Measurements from ENCODE around the gene MPPED1.

Gene MPPED1, protein sequence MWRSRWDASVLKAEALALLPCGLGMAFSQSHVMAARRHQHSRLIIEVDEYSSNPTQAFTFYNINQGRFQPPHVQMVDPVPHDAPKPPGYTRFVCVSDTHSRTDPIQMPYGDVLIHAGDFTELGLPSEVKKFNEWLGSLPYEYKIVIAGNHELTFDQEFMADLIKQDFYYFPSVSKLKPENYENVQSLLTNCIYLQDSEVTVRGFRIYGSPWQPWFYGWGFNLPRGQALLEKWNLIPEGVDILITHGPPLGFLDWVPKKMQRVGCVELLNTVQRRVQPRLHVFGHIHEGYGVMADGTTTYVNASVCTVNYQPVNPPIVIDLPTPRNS
- total RNA-seq, result 0 to 0.17 (median 0) reads per million in 18 experiments

DNA sequence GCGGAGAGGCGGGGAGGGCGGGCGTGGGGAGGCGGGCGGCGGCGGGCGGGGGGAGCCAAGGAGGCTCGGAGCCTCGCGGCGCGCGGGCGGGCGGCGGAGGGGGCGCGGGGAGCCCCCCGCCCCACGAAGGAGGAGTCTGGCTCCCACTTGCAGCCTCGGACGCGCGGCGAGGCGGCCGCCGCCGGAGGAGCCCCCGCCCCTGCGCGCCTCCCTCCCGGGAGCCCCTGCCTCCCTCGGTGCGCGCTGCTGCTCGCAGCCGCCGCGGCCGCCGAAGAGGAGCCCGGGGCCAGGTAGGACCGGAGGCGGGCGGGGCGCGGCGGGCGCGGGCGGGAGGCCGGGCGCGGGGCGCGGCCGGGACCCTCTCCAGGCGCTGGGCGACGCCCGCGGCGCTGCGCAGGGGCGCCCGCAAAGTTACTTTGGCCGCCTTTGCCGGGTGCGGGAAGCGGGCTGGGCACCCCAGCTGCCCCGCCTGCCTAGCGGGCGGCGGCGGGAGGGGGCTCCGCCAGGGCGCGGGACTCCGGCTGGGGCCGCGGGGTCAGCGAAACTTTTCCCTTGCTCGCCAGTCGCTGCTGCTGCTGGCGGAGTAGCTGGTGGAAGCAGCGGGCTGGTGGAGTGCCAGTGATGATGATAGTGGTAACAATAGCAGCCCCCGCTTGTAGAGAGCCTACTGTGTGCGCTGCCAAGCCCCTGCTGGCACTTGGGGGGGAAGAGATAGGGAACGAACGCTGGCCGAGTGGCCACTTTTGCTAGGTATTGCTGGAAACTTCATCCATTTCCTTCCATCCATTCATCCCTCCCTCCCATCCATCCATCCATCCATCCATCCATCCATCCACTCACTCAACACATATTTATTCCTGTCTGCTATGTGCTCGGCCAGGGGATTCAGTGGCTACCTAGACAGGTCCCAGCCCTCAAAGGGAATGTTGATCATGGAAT, at the start of gene MPPED1:
MPPED1 (plus strand) TSS at position 146 of the 939 bp plus-strand sequence. CDS start 12,972 bp downstream, outside the sequence.
- DNase-seq, result no peak

DNA sequence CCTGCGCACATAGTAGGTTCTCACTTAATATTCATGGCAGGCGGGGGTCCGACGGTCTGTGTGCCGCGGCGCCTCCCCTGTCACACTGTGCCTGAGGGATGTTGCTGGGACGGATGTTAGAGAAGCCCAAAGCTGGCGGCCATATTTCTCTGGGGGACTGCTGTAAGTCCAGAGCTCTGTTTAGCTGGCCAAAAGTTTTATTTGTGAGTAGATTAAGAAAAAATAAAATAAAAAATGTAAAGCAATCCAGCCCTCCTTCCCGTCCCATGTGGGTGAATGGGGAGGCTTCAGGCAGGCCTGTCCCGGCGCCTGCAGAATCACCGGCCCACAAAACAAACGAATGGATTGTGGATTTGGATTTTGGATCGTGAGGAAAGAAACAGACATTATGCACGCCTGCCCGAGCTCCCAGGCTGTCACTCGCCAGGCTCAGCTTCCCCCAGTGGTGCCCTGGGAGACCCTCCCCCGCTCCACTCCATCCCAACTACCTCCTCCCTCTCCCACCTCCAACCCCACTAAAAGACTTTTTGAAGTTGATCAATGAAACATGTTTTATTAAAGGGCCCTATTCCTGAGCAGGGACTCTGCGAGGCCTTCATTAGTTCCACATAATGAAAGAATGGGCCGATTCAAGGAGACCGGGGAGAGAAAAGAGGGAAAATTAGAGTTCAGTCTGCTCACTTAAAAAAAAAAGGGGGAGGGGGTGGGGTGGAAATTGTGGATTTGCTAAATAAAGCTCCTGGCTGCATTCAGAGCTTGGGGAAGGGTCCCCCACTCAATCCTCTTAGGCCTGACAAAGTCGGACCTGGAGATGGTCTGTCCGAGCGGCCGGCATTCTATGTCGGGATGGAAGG, 48.3 kb upstream of the MPPED1 start:
- no peak for DNase-seq

DNA sequence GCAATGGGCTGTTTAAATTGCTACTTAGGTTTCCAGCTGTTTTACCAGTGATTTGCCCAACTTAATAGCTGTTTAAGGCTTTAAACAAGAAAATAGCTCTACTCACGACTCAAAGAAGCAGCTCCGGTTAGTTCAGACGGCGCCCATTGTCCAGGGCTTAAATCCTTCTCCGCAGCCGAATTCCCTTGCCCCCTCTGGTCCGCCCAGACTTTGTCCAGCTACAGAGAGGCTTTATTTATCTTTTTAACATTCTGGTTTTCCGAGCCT, 47.7 kb upstream of the MPPED1 start:
- DNase-seq, result no peak

DNA sequence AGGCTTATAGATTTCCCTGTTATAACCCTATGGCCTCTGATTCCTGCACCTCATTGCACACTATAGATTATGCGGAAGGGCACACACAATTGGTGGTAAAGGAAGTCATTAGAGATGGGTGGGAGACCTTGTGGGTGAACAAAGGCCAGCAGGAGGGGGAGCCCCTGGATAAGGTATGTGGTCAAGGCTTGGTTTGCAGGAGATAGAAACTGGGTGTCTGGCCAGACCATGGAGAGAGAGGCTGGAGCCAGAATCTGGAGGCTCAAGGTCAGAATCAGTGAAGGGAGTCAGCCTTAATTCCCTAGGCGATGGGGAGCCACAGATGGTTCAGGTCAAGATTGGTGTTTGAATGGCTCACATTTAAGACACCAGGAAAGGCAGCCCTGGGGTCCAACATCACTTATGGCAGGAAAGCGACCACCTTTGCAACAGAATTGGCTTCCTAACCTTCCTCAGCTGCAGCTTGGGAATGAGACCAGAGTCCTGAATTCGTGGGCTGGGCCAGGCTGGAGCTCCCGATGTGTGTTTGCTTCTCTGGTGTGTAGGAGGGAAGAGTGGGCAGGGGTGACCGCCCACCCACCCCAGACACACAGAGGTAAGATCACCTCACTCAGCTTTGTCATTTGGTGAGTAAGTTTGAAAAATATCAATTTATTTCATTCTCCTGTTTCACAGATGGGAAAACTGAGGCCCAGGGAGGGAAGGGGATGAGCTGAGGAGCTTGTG, 45.9 kb upstream of the MPPED1 start:
- DNase-seq, result no peak

DNA sequence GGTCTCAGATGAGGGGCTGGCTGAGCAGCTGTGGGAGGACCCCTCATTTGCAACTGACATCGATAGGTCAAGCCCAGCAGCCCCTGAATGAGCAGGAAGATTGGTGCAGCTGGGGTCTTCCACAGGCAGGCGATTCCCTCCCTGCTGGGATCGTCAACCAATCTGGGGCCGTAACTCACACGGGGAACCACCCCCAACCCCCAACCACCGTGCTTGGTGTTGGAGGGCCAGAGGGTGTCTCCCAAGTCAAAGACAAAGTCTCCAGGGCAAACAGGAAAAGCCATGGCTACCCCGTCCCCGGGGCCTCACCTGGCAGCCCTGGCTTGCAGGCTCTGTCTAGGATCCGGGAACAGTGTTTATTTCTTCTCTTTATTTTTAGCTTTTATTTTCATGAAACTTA, 41.8 kb upstream of the MPPED1 start:
- DNase-seq, result no peak

DNA sequence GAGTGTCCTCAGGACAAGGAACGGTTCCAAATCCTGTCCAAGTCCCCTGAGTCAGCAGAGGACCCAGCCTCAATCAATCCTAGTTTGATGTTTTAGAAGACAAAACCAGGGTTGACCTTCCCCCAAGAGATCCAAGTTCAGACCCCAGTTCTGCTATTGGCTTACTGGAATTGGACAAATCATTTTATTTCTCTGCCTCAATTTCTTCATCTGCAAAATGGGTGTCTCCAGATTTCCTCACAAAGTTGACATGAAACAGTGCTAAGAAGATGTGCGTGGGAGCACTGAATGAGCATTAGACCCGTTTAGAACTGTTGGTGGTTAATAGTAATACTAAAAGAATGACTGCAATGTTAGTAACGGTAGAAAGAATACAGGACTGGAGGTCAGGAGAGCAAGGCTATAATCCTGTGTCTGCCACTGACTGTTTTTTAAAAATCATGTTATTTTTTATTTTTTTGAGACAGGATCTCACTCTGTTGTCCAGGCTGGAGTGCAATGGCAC, 35.8 kb upstream of the MPPED1 start:
- DNase-seq, result no peak

DNA sequence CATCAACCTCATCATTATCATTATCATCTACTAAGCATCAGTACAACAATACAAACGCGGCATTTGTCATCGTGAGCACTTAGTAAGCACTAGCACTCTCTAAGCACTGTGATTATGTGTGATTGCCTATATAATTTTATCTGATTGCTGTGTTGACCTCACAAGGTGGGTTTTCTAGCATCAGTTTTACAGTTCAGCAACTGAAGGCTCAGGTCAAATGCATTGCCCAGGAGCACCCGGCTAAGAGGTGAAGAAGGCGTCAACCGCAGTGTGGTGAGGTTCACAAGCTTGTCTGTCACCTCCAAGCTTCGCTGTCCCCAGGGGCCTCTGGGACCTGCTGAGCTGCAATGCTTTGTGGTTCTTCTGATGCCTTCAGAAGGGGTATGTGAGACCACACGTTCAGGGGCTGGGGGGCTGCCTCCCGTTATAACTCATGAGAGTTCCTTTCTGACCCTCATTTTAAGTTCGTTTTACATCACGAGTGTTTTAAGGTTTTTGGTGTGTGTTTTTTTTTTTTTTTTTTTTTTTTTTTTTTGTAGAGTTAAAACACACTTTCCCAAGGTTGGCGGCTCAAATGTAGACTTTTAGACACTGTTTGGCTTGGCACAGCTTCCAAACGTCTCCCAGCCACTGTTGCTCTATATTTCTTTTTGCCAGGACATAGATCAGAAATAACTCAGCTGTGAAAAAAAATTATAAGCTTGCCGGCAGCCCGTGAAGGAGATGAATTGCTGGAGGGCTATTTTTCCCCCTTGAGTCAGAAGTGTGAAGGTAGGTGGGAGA, 34.9 kb upstream of the MPPED1 start:
- DNase-seq, result no peak

DNA sequence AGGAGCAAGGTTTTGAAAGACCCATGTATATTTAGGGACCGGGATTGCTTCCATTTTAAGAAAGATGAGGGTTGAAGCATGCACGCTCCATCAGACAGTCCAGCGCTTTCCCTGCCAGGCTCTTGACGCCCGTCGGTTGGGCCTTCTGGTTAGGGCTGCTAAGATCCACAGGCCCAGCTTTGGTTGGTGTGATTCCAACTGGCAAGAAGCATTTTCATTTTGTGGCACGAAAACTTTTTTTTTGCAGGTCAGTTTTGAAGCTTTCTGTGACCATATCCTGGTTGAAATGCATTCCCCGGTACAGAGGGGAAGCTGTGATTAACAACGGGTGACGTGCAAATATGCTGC, 34.3 kb upstream of the MPPED1 start:
- no peak for DNase-seq

DNA sequence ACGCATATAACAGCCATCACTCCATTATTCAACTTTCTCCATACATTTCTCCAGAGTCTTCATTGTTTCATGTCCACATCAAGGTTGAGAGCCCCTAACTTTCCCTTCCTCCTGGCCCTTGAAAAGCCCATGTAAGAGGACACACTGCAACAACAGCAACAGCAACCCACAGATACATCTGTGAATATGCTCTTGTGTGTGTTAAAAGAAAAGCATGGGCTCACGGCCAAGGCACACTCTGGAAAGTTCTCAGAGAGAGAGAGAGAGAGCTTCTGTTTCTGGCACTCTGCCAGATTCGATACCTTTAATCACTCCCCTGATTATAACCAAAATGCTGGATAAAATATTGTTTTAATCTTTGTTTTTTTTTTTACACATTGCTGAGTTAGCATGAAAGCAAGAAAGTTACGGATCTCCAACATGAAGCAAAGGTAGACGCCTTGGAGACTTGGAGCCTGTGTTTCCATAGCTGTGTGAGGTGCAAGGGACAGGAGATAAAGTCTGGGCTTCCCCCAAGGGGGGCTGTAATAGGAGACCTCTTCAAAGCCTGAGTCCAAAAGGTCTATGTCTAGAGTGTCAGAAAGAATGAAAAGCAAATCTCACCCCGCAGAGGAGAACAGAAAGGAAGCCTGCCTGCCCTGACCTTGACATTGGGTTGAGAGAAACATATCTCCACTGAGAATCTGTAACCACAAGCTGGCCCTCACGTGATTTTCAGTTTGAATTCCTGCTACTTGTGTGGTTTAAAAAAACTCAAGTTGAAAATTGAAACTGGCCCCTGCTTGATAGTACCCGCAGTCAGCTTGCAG, 33.7 kb upstream of the MPPED1 start:
- peak in 1 of 2 donors; percentile 9 for DNase-seq

DNA sequence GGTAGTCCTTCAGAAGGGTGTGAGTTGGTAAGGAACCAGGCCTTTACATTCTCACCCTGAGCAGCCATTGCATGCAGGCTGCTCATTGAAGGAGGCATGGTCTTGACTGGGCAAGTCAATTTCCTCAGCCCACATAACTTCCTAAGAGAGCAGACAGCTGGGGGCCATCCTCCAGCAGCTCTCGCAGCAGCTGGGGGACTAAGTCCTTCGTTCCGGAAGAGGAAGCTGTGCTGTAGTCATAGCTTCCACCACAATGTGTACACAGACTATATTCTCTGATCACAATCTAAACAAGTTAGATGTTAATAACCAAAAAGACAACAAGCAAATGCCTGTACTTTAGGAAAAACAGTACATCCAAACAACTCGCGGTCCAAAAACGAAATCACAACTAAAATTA, 30.1 kb upstream of the MPPED1 start:
- DNase-seq, result peak; percentile 15 to 37

DNA sequence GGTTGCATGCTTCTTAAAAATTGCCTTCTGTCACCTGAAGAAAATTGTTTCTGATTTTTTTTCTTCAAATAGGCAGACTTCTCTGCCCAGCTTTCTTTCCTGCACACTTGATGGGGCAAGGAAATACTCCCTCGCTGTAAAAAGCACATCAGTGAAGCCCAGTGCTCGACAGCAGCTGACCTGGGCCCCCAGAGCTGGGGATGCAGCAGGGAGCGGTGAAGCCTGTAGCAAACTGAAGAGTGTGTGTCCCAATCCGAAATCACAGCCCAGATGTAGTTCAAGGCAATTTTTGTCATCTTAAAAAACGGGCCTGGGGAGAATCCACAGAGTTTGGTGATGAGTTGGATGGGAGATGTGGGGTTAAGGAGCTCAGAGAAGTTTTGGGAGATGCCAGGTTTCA, 27.0 kb upstream of the MPPED1 start:
- DNase-seq, result no peak

DNA sequence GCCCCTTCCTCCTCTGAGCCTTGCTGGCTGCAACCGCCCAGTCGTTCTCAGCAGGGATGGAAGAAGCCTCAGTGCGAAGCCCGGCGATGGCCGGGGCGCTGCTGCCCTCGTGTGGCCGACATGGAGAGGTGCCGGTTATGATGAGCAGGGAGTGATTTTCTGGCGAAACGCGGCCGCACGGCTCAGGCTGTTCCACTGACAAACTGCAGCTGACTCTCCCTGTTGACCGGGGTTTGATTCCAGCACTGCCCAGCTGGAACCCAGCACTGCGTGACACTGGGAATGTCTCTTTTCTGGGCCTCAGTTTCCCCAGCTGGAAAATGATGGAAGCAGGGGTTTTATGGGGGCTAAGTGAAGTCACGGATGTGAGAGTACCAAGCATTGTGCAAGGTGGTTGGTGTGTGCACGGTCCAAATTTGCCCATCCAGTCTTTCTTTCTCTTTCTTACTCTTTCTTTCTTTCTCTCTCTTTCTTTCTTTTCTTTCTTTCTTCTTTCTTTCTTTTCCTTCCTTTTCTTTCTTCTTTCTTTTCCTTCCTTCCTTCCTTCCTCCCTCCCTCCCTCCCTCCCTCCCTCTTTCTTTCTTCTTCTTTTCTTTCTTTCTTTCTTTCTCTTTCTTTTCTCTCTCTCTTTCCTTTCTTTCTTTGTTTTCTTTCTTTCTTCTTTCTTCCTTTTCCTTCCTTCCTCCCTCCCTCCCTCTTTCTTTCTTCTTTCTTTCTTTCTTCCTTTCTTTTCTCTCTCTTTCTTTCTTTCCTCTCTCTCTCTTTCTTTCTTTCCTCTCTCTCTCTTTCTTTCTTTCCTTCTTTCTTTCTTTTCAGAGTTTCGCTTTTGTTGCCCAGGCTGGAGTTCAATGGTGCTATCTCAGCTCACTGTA, 25.8 kb upstream of the MPPED1 start:
- DNase-seq, result peak; percentile 74 to 87

DNA sequence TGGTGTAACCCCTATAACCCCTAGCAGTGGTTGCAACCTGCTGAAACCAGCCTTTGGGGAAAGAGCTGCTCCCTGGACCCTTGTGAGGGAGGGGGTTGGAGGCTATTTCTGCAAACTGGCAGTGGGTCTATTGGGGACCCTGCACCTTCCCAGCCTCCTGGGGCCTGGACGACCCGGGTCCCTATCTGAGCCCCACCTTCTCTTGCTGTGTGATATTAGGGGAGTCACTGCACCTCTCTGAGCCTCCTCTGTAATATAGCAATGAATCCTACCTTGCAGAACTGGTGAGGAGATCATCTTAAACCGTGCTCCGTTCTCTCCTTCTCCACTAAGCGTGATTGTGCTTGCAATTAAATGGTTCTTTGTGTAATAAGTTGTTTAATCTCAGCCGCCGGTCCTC, 24.0 kb upstream of the MPPED1 start:
- DNase-seq, result no peak

DNA sequence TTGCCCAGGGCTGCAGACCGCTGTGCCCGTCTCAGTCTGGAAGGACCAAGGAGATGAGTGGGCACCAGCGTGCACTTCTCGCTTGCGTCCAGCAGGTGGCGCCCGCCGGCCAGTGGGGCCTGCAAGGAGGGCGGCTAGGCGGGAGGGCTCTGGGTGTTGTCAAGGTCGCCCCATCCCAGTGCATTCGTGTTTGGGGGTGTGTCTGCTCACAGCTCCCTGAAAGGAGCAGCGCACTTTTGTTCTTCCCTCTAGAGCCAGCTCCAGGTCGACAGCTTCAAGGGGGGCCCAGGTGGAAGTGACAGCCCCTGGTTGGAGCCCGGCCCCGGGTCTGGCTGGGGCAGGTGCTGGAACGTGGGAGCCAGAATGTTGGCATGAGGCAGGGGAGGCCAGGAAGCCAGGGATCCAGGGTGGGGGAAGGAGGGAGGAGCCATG, 23.4 kb upstream of the MPPED1 start:
- DNase-seq, result peak; percentile 63 to 70

DNA sequence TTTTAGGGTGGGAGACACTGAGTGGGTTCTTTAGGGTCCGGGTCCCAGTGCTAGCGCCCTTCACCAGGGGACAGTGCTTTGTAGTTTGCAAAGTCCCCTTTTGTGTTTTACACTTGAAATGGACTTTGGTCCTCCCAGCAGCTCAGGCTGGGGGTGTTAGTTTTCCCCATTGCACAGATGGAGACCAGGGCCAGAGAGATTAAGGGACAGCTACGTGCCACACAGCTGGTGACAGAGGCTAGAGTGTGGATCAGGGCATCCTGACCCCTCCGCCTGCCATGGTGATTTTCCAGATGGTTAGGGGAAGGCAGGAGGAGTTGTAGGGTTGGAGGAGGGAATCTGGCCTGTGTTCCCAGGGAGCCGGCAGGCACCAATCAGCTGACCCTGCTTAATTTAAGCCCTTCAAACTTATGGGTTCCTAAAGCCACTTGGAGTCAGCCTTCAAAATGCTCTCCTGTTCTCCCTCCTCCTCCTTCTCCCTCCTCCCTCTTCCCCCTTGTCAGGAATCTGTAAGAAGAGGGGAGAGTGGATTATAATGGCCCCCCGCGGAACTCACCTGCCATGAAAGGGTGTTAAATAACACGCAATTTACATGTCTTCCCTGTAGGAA, 22.5 kb upstream of the MPPED1 start:
- DNase-seq, result no peak

DNA sequence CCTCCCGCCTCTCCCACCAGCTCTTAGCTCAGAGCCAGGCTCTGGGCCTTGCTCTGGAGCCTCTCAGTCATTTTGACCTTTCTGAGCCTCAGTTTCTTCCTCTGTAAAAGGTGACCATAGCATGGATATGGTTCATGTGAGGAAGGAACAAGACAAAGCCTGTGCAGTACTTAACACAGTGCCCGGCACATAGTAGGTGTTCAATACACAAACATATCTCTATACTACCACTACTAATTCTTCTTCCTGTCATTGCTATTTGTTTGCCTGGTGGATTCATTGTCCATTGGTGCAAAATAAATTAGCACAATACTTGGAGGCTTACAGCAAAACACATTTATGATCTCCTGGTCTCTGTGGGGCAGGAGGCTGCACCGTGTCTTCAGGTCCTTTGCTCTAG, 21.6 kb upstream of the MPPED1 start:
- DNase-seq, result no peak

DNA sequence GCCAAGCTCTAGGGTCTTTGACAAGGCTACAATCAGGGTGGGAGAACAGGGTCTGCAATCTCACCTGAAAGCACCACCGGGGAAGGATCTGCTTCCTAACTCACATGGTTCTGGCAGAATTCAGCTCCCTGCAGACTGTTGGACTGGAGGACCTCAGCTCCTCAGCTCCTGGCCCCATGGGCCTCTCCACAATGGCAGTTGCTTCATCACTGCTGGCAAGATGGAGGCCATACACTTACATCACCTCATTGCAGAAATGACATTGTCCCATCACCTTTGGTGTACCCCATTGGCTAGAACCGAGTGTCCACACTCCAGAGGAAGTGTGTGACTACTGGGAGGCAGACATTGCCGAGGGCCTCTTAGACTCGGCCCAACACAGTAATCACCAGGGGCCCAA, 20.9 kb upstream of the MPPED1 start:
- DNase-seq, result no peak

DNA sequence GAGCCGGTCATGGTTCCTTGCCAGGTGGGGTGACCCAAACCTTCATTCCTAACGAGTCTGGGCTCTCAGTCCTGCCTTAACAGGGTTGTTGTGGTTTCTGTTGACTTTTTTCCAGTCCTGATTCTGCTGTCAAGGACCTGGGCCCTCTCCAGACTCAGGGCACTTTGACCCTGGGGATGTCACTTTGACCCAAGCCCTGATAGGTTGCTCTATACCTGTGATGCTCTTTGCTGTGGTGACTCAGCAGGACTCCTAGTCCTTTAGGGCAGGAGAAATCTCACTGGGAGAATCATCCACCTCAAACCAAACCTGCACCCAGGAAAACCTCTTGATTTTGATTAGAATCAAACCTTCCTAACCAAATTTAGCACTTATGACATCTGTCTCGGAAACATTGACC, 20.5 kb upstream of the MPPED1 start:
- DNase-seq, result no peak

DNA sequence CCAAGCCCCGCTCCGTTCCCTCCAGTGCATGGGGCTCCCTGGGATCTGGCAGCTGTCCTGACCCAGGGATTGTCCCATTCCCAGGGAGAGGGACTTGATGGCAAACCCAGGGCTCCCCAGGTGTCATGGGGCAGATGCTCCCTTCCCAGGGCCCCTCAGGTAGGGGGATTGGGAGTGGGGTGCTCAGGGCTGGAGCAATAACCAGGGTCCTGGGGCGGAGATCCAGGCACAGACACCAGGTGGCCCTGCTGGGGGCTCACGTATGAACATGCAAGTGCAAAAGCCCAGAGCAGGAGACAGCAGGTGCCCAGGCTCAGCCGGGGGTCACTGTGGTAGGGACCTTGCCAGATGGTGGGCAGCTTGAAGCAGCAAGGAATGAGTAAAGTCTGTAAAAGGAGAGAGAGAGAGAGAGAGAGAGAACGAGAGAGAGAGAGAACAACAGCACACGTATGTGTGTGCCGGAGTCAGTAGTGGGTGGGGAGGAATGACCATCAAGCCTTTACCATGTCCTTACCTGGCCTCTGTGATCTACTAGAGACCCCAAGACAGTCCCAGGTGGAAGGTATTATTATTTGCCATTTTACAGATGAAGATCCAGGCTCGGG, 19.3 kb upstream of the MPPED1 start:
- no peak for DNase-seq

Measured in inflammatory macrophage (primary cell).